B cell (primary cell): ENCODE results near the gene POLN. TPM values are rescaled to one million over a fixed set of nuclear protein-coding genes. Genes with fewer than 3 reads are reported as not detected.

Experiments
- ATAC-seq: fragments of 200-7000 bp; cut with Tn5 transposase; one replicate; pipeline ENCODE4 v1.10.0; 2021; ENCODE audit warnings: low read depth, mild to moderate bottlenecking, moderate number of reproducible peaks, moderate library complexity
- CTCF ChIA-PET: fragments of 350-600 bp; sonication (Branson Sonifier 250); formaldehyde crosslinking; loops from one replicate; lab custom pipeline; 2021; ENCODE audit warnings: antibody characterized with exemption, inconsistent platforms; lab: Charles Lee
- POLR2A ChIA-PET: fragments of 350-600 bp; sonication (Branson Sonifier 250); formaldehyde crosslinking; loops from one replicate; lab custom pipeline; 2021; ENCODE audit warnings: antibody characterized with exemption; lab: Charles Lee
- DNase-seq: peaks from one replicate; pipeline ENCODE4 v3.0.0; 2013
- H2AFZ ChIP-seq: 2 replicates; pipeline ENCODE4 v1.6.1; 2012; ENCODE audit warnings: mild to moderate bottlenecking, low read depth, low read length; ENCODE audit not compliant: insufficient read depth, poor library complexity, severe bottlenecking
- H3K27ac ChIP-seq, 2 donors: 1 replicate in 1 of 2; 2 replicates in 1 of 2; pipeline ENCODE4 v1.5.1; 2012 to 2013; ENCODE audit warnings: low read length in 2 of 2, mild to moderate bottlenecking in 2 of 2, moderate library complexity in 1 of 2
- H3K27me3 ChIP-seq, 4 experiments: fragments of 200-600 bp in 1 of 4; sonication (generic) in 1 of 4; replicated peaks in 1 of 4; 1 replicate in 2 of 4; 2 replicates in 2 of 4; pipeline versions ENCODE4 v1.6.1 to v1.7.0; 2013 to 2016; ENCODE audit warnings: low read length in 3 of 4, mild to moderate bottlenecking in 2 of 4, mixed read lengths in 1 of 4, moderate library complexity in 1 of 4; ENCODE audit not compliant: insufficient read depth in 4 of 4, control insufficient read depth in 3 of 4; ENCODE audit errors: control extremely low read depth in 1 of 4
- H3K36me3 ChIP-seq, 2 experiments: replicated peaks in 1 of 2; 1 replicate in 1 of 2; 2 replicates in 1 of 2; pipeline versions ENCODE4 v1.6.1 to v1.7.1; 2013; ENCODE audit warnings: low read length in 1 of 2; ENCODE audit not compliant: insufficient read depth in 2 of 2, control insufficient read depth in 1 of 2; ENCODE audit errors: control extremely low read depth in 1 of 2, extremely low read depth in 1 of 2
- H3K4me1 ChIP-seq, 2 donors: fragments of 200-600 bp in 1 of 2; sonication (generic) in 1 of 2; 1 replicate in 1 of 2; 2 replicates in 1 of 2; pipeline versions ENCODE4 v1.5.1 to v1.6.1; 2013 to 2017; ENCODE audit warnings: low read length in 2 of 2; ENCODE audit not compliant: control insufficient read depth in 2 of 2, insufficient read depth in 2 of 2
- H3K4me2 ChIP-seq: replicated peaks from 2 replicates; pipeline ENCODE3; 2012; ENCODE audit warnings: mild to moderate bottlenecking, low read depth, low read length; ENCODE audit not compliant: poor library complexity, severe bottlenecking
- H3K4me3 ChIP-seq, 5 experiments: fragments of 200-600 bp in 1 of 5; sonication (generic) in 1 of 5; 1 replicate in 3 of 5; 2 replicates in 2 of 5; pipeline versions ENCODE4 v1.5.1 to v1.7.0; 2011 to 2016; ENCODE audit warnings: low read length in 4 of 5, mild to moderate bottlenecking in 4 of 5, low read depth in 2 of 5, control low read depth in 1 of 5, moderate library complexity in 1 of 5; ENCODE audit not compliant: insufficient read depth in 1 of 5; ENCODE audit errors: control extremely low read depth in 1 of 5, extremely low read depth in 1 of 5
- H3K79me2 ChIP-seq: fragments of 200-600 bp; sonication (generic); one replicate; pipeline ENCODE4 v1.6.0; 2016; ENCODE audit warnings: low read length; ENCODE audit not compliant: control insufficient read depth, insufficient read depth
- H3K9ac ChIP-seq: fragments of 200-600 bp; sonication (generic); 2 replicates; pipeline ENCODE4 v1.6.1; 2017; ENCODE audit warnings: mild to moderate bottlenecking, low read length, moderate library complexity
- H3K9me3 ChIP-seq, 3 donors: one replicate each; pipeline versions ENCODE4 v1.6.1 to v1.7.1; 2013; ENCODE audit warnings: low read length in 2 of 3; ENCODE audit not compliant: control insufficient read depth in 2 of 3, insufficient read depth in 1 of 3; ENCODE audit errors: control extremely low read depth in 1 of 3
- H4K20me1 ChIP-seq: 2 replicates; pipeline ENCODE4 v1.6.0; 2012; ENCODE audit warnings: mild to moderate bottlenecking, low read length; ENCODE audit not compliant: insufficient read depth, control insufficient read depth, poor library complexity, severe bottlenecking
- H3K27ac Mint-ChIP-seq: one replicate; pipeline ENCODE4 v1.8.0; 2021; ENCODE audit warnings: mixed read lengths
- H3K27me3 Mint-ChIP-seq: one replicate; pipeline ENCODE4 v1.8.0; 2021; ENCODE audit warnings: mixed read lengths
- H3K4me1 Mint-ChIP-seq: one replicate; pipeline ENCODE4 v1.8.0; 2021; ENCODE audit warnings: mixed read lengths
- H3K4me3 Mint-ChIP-seq: one replicate; pipeline ENCODE4 v1.8.0; 2021; ENCODE audit warnings: mixed read lengths
- H3K9me3 Mint-ChIP-seq: one replicate; pipeline ENCODE4 v1.8.0; 2022; ENCODE audit warnings: mixed read lengths; ENCODE audit not compliant: insufficient read depth
- CTCF ChIP-seq: fragments of 200-600 bp; IDR thresholded peaks from one replicate; pipeline ENCODE4 v1.8.0; 2022; ENCODE audit warnings: antibody characterized with exemption, mild to moderate bottlenecking
- EZH2 ChIP-seq: IDR thresholded peaks from 2 replicates; pipeline ENCODE4 v1.6.1; 2012; ENCODE audit warnings: borderline replicate concordance, low read depth, mild to moderate bottlenecking, moderate library complexity, low read length; ENCODE audit not compliant: insufficient read depth, poor library complexity, severe bottlenecking
- WGBS: methylation state at CpG from one replicate; pipeline ENCODE4 v1.1.5; 2013; ENCODE audit warnings: missing lambda C conversion rate; ENCODE audit not compliant: insufficient coverage; 5-methylcytosine and 5-hydroxymethylcytosine counted together
- intact Hi-C: fragments of 100-400 bp; cut with micrococcal nuclease; formaldehyde crosslinking; loops from one replicate; pipeline ENCODE4 v1.10.0; 2022
- polyA plus RNA-seq: library from polyadenylated mRNA; depleted of rRNA; stranded (reverse); fragments of >200 nt; gene quantifications from 2 replicates; pipeline ENCODE4 v1.2.3, GENCODE V29; 2012
- total RNA-seq, 2 donors: library from RNA; stranded (reverse); fragments of 120-200 nt in 1 of 2; gene quantifications; 1 replicate in 1 of 2; 2 replicates in 1 of 2; pipeline versions ENCODE4 v1.2.3 to v1.2.4, GENCODE V29; 2013 to 2022

Gene POLN
- total and polyA plus RNA-seq, 2 donors (not counting 1 experiment from before 2014, with no cell fraction given), result 0.73 to 1.5 TPM

GRCh38 chr4:2044542-2045517, 197.1 kb downstream of the POLN start:
- CTCF ChIA-PET, result no interaction called here

More at GRCh38 chr4:2044542-2045517, 197.1 kb downstream of the POLN start:
- Histone ChIP-seq H3K79me2 (peaks cover 8% of the 10 kb centered on the region), H2AFZ (no peak overlapping the region), H3K4me3 (no peak overlapping the region), H3K9me3 (peaks cover 0 to 15% (median 0%) of the 10 kb centered on the region in 3 donors), H3K4me2 (no peak overlapping the region), H3K36me3 (no peaks in the 10 kb centered on the region), H3K27me3 (peaks cover 0 to 34% (median 4%) of the 10 kb centered on the region in 4 experiments), H3K9ac (no peak overlapping the region), H3K4me1 (peaks cover 9 to 18% of the 10 kb centered on the region in 2 donors), H4K20me1 (peaks cover 11% of the 10 kb centered on the region), H3K27ac (no peak overlapping the region)
- no peak for DNase-seq
- POLR2A ChIA-PET, result no interaction called here
- peaks cover 5% of the 10 kb centered on the region for H3K4me1 Mint-ChIP-seq
- intact Hi-C loops, result no loop called here
- ATAC-seq, result no peak
- H3K27me3 Mint-ChIP-seq, result peaks cover 15% of the 10 kb centered on the region
- 93% methylated on average over 18 of the region's 18 CpGs for whole genome bisulfite sequencing
- TF ChIP-seq CTCF (no peak), EZH2 (no peak)
- H3K27ac Mint-ChIP-seq, result no peak overlapping the region
- no peak overlapping the region for H3K4me3 Mint-ChIP-seq
- no peaks in the 10 kb centered on the region for H3K9me3 Mint-ChIP-seq
